ENCODE measurements around the gene CRKL. TPM values are rescaled to one million over a fixed set of nuclear protein-coding genes. Genes with fewer than 3 reads are reported as not detected.

CRKL gene
- total RNA-seq, 1 donor from 2014 or later, result 72.9 TPM

DNA sequence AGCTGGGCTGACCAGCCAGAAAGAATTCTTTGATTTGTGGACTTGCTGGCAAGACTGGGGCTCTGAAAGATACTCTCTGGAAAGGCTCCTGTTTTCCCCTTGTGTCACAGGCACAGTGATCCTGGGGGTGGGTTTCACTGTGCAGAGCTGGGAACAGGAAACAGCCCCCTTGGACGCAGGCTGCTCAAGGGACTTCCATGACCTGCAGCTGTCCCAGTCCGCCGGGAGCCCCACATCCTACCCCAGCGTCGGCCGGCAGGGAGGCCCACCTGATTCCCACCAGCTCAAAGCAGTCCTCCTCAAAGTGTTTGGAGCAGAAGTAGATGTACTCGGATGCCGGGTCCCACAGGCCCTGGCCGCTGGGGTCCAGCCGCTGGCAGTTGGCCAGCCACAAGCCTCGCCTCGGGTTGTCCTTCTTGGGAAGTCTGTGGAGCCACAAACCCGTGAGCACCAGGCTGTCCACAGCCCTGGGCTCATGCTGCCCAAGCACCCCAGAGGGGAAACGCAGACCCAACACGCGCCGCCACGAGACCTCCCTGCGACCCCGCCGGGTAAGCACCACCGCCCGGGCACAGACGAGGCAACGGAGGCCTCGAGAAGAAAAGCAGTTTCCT lies 83.9 kb downstream of the CRKL start:
- Histone ChIP-seq H3K36me3 (ENCODE audit: control insufficient read depth, insufficient read depth, low read length) (peaks cover 10% of the 10 kb centered on the region), H3K27me3 (ENCODE audit: control insufficient read depth, insufficient read depth, low read length) (no peaks in the 10 kb centered on the region), H3K4me3 (ENCODE audit: low read depth, low read length) (peak overlapping the region; percentile 88)
- DNase-seq (ENCODE audit: low read depth) (no peak), FAIRE-seq (no peak)
- TF ChIP-seq, protein P1, sequence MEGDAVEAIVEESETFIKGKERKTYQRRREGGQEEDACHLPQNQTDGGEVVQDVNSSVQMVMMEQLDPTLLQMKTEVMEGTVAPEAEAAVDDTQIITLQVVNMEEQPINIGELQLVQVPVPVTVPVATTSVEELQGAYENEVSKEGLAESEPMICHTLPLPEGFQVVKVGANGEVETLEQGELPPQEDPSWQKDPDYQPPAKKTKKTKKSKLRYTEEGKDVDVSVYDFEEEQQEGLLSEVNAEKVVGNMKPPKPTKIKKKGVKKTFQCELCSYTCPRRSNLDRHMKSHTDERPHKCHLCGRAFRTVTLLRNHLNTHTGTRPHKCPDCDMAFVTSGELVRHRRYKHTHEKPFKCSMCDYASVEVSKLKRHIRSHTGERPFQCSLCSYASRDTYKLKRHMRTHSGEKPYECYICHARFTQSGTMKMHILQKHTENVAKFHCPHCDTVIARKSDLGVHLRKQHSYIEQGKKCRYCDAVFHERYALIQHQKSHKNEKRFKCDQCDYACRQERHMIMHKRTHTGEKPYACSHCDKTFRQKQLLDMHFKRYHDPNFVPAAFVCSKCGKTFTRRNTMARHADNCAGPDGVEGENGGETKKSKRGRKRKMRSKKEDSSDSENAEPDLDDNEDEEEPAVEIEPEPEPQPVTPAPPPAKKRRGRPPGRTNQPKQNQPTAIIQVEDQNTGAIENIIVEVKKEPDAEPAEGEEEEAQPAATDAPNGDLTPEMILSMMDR (IDR thresholded peaks at IDR 0.05; ENCODE audit: insufficient read depth, low read length, severe bottlenecking), result no peak

DNA sequence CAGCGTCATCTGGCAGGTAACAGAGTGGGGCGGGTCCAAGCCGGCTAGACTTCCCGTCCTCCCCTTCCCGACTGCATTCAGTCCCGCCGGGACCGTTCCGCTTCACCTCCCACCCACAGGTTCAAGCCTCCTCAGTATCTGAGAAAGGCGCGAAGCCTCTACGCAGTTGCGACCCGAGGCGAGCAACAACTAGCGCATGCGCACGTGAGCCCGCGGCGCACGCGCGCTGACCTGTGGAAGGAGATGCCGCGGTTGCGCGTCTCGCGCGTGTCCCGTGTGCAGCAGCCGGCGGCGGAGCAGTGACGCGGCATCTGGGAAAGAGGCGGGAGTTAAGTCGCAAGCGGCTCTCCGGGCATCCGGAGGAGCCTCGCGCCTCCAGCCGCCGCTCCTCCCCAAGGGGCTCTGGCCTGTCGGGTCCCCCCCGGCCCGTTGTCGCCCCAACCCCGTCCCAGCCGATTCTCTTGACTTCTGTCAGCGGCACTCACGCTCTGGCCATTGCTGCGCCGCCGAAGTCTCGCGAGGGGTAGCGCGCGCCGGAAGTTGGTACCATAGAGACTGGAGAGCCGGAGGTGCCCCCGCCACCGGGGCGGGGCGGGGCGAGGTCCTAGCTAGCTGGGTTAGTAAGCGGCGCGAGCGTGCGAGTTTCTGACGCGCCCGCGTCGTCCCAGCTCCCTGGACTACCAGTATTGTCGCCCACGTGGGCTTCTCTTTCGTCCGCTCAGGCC lies 84.6 kb downstream of the CRKL start, which contains the start of gene THAP7:
TSS of gene THAP7 (minus strand) at position 518 of the 725 bp plus-strand sequence. CDS start at position 311, 207 bp downstream.
- DNase-seq (ENCODE audit: low read depth), result peak; percentile 83
- Histone ChIP-seq H3K27me3 (ENCODE audit: control insufficient read depth, insufficient read depth, low read length) (no peaks in the 10 kb centered on the region), H3K4me3 (ENCODE audit: low read depth, low read length) (peak within 1 kb of the TSS; percentile 88), H3K36me3 (ENCODE audit: control insufficient read depth, insufficient read depth, low read length) (peaks cover 10% of the 10 kb centered on the region)
- FAIRE-seq, result no peak
- TF ChIP-seq, protein P1 (IDR thresholded peaks at IDR 0.05; ENCODE audit: insufficient read depth, low read length, severe bottlenecking), result no peak

Other genes with a start within 250 kb of the CRKL start
- gene SERPIND1, start 143.3 kb upstream of the CRKL start, total RNA-seq, result not detected in 2 replicates
- gene PI4KA, start 58.6 kb upstream of the CRKL start, total RNA-seq, result 9.5 and 12.3 TPM in 2 replicates
- gene SNAP29, start 58.4 kb upstream of the CRKL start, total RNA-seq, result 3.7 and 6.3 TPM in 2 replicates
- gene AIFM3, start 49.8 kb downstream of the CRKL start, total RNA-seq, result 2.4 and 2.8 TPM in 2 replicates
- 14.7 and 23.2 TPM in 2 replicates for gene LZTR1, start 64.9 kb downstream of the CRKL start, total RNA-seq
- gene THAP7, start 84.7 kb downstream of the CRKL start, total RNA-seq, result 23.2 and 29.0 TPM in 2 replicates
- 0.13 and 0.26 TPM in 2 replicates for gene P2RX6, start 97.8 kb downstream of the CRKL start, total RNA-seq
- under 0.01 and 0.77 TPM in 2 replicates for gene SLC7A4, start 115.2 kb downstream of the CRKL start, total RNA-seq
- gene LRRC74B, start 128.5 kb downstream of the CRKL start, total RNA-seq, result not detected in 2 replicates